OCI-LY3 (cell line): ENCODE measurements around the gene NINJ1.

ENCODE experiments used
- CTCF ChIP-seq: fragments of 200-600, 300-600 bp; sonication (generic); IDR thresholded peaks from 2 replicates; pipeline ENCODE4 v1.5.1; 2014; ENCODE audit warnings: antibody characterized with exemption, low read length, low read depth
- EZH2phosphoT487 ChIP-seq: fragments of 200-600 bp; shearing (Covaris generic); IDR thresholded peaks from 2 replicates; pipeline ENCODE4 v1.6.1; 2018; ENCODE audit warnings: antibody characterized with exemption, mixed run types, low read depth

GRCh38 chr9:93129691-93130500, 4.2 kb downstream of the NINJ1 start:
- TF ChIP-seq CTCF (no peak), EZH2phosphoT487 (no peak)
